ENCODE results near the gene PPP3CB. TPM values are rescaled to one million over a fixed set of nuclear protein-coding genes. Genes with fewer than 3 reads are reported as not detected.

PPP3CB gene
- total and polyA plus RNA-seq, 12 donors, result 34.4 to 78.6 (median 64.1) TPM

- no peak overlapping the region for H3K4me3 ChIP-seq
- peak overlapping the region in 8 of 10 donors; percentile 24 to 68 (median 46) for H3K27ac ChIP-seq
- ATAC-seq (peak in 3 of 8 donors; percentile 40 to 62 (median 42)), DNase-seq (no peak)
- H3K27me3 ChIP-seq, result no peaks in the 10 kb centered on the region
- peaks cover 0 to 100% (median 36%) of the 10 kb centered on the region in 9 donors for H3K36me3 ChIP-seq
- peaks cover 0 to 37% (median 14%) of the 10 kb centered on the region in 9 donors for H3K4me1 ChIP-seq
- no peak for TF ChIP-seq CTCF (IDR thresholded peaks at IDR 0.05)
- 51 to 56% methylated on average over 3 of the region's 3 CpGs for WGBS, 2 donors
- intact Hi-C loops (cut with DNase I), result loop anchor here in 1 of 10 donors (10.0 kb wide), 1 partner anchor 106 kb away; no protein-coding TSS in a partner anchor
- H3K9me3 ChIP-seq, result no peaks in the 10 kb centered on the region
Measured at GRCh38 chr10:73471226-73471625, 24.6 kb downstream of the PPP3CB start.

DNA sequence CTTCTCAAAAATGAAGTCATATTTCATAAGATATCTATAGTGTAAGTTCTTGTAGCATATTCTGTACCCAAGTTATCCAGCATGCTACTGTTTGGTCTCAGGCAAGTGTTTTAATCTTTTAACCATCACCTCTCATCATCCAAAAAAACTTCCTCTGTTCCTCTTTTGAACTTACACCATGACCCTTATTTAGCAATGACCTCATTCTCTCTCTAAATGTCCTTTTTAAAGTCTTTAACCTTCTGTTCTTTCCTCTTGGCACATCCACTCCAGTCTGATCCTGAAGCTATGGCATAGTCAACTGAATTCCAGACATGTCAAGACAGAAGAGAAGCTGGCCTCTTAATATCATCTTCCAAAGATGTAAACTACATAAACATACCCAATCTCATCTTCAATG, 26.2 kb downstream of the PPP3CB start:
- intact Hi-C loops (cut with DNase I), result no loop called here
- Histone ChIP-seq H3K27me3 (no peaks in the 10 kb centered on the region), H3K4me1 (peaks cover 0 to 37% (median 14%) of the 10 kb centered on the region in 9 donors), H3K4me3 (no peak overlapping the region), H3K27ac (peak overlapping the region in 8 of 10 donors; percentile 14 to 78 (median 54)), H3K9me3 (no peaks in the 10 kb centered on the region), H3K36me3 (peaks cover 0 to 100% (median 31%) of the 10 kb centered on the region in 9 donors)
- no peak for TF ChIP-seq CTCF (IDR thresholded peaks at IDR 0.05)
- no peak for DNase-seq
- ATAC-seq, result peak; percentile 34 to 89 (median 82)

- Histone ChIP-seq H3K27me3 (no peaks in the 10 kb centered on the region), H3K9me3 (no peaks in the 10 kb centered on the region), H3K36me3 (peaks cover 0 to 100% (median 18%) of the 10 kb centered on the region in 9 donors), H3K27ac (no peak overlapping the region), H3K4me1 (peaks cover 0 to 37% (median 14%) of the 10 kb centered on the region in 9 donors), H3K4me3 (no peak overlapping the region)
- no peak for DNase-seq
- intact Hi-C loops (cut with DNase I), result no loop called here
- no peak for ATAC-seq
- 89 to 90% methylated on average over 2 of the region's 2 CpGs for WGBS, 2 donors
- TF ChIP-seq CTCF (IDR thresholded peaks at IDR 0.05), result no peak
Measured at GRCh38 chr10:73467206-73467605, 28.6 kb downstream of the PPP3CB start.

- ATAC-seq, result no peak
- peaks cover 0 to 100% (median 18%) of the 10 kb centered on the region in 9 donors for H3K36me3 ChIP-seq
Measured at GRCh38 chr10:73465978-73466726, 29.7 kb downstream of the PPP3CB start.

More at GRCh38 chr10:73465978-73466726, 29.7 kb downstream of the PPP3CB start:
- peaks cover 0 to 29% (median 13%) of the 10 kb centered on the region in 9 donors for H3K4me1 ChIP-seq
- H3K9me3 ChIP-seq, result no peaks in the 10 kb centered on the region
- H3K27me3 ChIP-seq, result no peaks in the 10 kb centered on the region
- intact Hi-C loops (cut with DNase I), result no loop called here
- WGBS, 2 donors, result 90 to 91% methylated on average over 2 of the region's 2 CpGs
- no peak overlapping the region for H3K4me3 ChIP-seq
- TF ChIP-seq CTCF (IDR thresholded peaks at IDR 0.05), result no peak
- no peak for DNase-seq
- H3K27ac ChIP-seq, result no peak overlapping the region

Measured in heart right ventricle (tissue), 16 donors.